ENCODE measurements around the gene AMIGO1.

The AMIGO1 gene, protein sequence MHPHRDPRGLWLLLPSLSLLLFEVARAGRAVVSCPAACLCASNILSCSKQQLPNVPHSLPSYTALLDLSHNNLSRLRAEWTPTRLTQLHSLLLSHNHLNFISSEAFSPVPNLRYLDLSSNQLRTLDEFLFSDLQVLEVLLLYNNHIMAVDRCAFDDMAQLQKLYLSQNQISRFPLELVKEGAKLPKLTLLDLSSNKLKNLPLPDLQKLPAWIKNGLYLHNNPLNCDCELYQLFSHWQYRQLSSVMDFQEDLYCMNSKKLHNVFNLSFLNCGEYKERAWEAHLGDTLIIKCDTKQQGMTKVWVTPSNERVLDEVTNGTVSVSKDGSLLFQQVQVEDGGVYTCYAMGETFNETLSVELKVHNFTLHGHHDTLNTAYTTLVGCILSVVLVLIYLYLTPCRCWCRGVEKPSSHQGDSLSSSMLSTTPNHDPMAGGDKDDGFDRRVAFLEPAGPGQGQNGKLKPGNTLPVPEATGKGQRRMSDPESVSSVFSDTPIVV

DNA sequence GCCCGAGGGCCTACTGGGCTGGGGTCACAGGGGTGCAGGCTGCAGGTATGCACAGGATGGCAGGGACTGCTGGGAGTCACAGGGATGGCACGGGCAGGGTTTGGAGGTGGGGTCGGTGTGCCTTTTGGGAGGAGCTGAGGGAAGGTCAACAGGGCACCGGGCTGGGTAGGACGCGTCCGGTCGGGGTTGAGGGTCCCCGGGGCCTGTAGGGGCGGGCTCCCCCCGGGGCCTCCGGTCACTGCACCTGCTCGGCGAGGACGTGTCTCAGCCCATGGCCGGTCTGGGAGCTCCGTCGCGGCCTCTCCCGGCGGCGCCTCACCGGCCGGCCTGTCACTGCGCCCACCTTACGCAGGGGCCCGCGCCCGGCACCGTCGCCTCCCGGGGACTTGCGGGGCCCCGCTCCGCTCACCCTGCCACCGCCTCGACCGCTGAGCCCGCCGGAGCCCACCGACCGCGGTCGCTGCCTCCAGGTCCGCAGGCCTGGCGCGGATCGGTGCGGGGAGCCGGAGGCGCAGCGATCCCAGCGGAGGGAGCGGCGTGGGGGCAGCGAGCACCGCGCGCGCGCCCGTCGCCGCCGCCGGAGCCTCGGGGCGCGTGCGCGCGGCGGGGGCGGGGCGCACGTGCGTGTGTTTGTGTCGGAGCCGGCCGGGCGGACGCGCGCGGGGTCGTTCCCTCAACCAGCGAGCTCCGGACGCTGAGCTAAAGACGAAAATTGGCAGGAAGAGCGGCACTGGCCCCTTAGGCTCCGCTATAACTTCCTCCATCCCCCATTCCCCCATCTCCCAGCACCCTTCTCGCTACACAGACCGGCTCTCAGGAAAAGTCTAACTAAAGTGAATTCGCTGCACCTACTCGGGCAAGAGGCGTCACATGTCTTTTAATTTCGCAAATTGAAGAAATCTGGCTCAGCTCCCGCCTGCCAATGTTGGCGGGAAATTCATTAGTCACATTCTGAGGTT, at the start of gene AMIGO1:
TSS of gene AMIGO1 (minus strand) at position 552 of the 959 bp plus-strand sequence. CDS start 815 bp downstream, outside the sequence.
- DNase-seq, result peak; percentile 68 to 78

GRCh38 chr1:109557520-109557919, 48.0 kb upstream of the AMIGO1 start:
- no peak for DNase-seq

DNA sequence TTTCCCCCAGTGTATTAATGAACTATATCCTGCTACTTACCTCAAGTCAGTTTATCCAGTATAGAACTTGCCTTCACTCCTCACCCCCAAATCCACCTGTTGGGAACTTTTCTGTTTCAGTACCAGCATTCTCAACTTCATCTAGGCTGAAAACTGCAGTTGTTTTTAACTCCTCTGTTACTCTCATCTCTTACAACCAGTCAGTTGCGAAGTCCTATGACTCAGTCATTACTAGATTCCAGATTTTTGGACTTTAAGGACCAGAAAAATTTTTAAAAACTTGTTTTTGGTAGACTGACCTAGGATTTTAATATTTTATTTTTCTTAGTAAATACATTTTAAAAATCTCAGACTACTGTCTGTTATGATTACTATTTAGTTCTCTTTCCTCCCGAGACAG, 47.0 kb upstream of the AMIGO1 start:
- no peak for DNase-seq

DNA sequence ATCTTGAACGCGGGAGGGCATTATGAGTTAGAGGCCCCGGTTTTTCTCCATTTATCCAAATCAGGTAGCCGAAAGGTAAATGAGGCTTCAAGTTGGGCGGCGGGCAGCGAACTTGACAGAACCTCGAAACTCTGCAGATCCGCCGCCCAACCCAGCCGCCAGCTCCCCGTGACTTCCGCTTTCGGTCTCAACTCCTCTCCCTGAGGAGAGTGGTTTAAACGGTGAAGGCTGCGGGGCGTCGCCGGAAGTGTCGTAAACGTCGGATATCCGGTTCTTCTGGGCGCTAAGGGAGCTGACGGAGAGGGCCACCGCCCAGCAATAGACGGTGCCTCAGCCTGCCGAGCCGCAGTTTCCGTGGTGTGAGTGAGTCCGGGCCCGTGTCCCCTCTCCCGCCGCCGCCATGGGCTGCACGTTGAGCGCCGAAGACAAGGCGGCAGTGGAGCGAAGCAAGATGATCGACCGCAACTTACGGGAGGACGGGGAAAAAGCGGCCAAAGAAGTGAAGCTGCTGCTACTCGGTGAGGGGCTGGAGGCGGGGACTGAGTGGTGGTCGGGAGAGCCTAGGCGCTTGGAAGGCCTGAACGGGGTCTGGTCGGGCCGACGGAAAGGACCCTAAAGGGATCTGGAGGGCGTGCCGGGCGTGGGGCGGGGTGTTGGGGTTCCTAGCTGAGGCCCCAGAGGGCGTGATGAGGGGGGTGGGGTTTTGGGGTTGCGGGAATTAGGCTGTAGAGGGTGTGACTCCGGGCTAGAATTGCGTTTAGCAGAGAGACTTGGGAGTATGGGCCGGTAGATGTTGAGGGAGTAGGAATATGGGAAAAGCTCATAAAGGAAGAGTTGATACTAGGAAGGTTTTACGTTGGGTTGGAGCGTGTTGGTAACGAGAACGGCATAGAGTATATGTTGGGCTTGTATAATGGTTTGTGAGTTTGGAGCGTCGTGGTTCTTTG, 39.1 kb upstream of the AMIGO1 start, which contains the start of gene GNAI3:
TSS of gene GNAI3 (plus strand) at position 295 of the 947 bp plus-strand sequence. CDS start at position 401, 106 bp downstream.
- peak; percentile 96 for DNase-seq

GRCh38 chr1:109547463-109548320, 38.2 kb upstream of the AMIGO1 start:
- DNase-seq, result no peak

DNA sequence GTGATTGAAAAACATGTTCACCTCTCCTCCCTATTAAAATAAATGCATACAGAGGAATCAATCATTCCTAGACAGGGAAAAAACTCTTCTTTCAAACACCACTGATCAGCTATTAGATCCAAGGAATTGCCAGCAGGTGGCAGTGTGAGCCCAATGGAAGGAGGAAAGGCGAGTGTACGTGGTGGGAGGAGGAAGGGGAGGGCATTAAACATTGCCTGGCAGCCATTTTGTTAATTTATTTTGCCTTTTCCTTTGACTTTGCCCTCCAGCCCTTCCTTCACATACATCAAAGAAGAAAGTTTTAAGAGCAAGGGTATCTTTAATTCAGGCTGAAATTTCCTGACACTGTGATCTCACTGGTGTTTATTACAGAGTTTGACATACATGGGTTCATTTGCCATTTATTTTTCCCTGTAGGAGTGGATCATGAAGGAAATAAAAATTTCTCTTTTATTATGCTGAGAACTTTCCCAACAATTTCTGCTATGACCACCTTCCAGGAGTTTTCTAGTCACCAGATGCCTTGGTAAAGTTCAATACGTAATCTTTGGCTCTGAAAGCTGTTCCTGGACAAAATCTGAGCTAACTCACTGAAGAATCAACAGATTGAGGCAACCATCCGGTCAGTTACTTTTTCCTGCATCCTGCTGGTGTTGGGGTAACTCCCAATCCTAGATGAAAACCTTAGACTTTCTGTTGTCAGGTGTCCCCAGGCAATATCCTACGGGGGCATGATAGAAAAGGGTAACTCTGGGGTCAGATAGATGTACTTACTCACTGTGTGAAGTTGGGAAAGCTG, 37.0 kb upstream of the AMIGO1 start:
- peak; percentile 90 to 93 for DNase-seq

DNA sequence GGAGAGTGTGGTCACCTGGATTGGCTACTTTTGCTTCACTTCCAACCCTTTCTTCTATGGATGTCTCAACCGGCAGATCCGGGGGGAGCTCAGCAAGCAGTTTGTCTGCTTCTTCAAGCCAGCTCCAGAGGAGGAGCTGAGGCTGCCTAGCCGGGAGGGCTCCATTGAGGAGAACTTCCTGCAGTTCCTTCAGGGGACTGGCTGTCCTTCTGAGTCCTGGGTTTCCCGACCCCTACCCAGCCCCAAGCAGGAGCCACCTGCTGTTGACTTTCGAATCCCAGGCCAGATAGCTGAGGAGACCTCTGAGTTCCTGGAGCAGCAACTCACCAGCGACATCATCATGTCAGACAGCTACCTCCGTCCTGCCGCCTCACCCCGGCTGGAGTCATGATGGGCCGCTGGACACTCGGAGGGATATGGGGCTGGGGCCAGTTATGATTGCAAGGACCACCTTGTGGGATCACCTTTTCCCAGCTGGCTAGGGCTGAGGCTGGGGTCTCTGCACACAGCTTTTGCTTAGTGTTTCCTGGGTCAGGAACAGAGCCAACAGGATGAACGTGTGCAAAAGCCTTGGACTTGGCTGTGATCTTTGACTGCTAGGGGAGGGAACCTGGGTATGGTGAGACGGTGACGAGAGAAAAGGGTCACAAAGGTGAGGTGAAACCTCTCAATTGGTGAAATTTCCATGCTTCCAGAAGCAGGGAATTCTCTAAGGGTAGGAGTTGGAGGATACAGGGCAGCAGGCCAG, 34.6 kb upstream of the AMIGO1 start:
- DNase-seq, result peak in 1 of 2 experiments; percentile 13

DNA sequence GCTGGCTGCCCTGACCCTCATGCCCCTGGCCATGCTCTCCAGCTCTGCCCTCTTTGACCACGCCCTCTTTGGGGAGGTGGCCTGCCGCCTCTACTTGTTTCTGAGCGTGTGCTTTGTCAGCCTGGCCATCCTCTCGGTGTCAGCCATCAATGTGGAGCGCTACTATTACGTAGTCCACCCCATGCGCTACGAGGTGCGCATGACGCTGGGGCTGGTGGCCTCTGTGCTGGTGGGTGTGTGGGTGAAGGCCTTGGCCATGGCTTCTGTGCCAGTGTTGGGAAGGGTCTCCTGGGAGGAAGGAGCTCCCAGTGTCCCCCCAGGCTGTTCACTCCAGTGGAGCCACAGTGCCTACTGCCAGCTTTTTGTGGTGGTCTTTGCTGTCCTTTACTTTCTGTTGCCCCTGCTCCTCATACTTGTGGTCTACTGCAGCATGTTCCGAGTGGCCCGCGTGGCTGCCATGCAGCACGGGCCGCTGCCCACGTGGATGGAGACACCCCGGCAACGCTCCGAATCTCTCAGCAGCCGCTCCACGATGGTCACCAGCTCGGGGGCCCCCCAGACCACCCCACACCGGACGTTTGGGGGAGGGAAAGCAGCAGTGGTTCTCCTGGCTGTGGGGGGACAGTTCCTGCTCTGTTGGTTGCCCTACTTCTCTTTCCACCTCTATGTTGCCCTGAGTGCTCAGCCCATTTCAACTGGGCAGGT, 33.9 kb upstream of the AMIGO1 start:
- DNase-seq, result no peak

- no peak for DNase-seq
These were observed 33.1 kb upstream of the AMIGO1 start for GRCh38 chr1:109542657-109543056.

DNA sequence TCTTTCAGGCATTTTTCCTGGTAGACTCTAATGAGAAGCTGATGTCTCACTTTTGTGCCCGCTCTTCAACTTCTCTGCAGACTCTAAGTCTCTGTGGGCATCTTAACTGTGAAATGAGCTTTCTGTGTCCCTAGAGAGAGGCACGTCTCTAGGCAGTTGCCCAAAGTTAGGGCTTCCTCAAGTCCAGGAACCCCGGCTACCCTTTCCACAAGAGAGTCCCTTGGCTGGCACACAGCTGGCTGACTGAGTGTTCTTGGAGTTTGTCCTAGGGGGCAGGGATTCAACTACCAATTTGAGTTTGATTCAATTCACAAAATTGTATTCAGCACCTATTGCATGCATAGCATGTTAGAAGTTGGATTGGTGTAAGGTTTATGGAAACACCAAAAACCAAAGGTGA, 31.6 kb upstream of the AMIGO1 start:
- DNase-seq, result no peak

- no peak for DNase-seq
These were observed 30.1 kb upstream of the AMIGO1 start, which contains the start of gene GPR61 for GRCh38 chr1:109539676-109540075. Gene GPR61 (plus strand): TSS chr1:109539872. CDS start chr1:109543023, 3,151 bp downstream.

- DNase-seq, result no peak
These were observed 29.5 kb upstream of the AMIGO1 start for GRCh38 chr1:109538827-109539555.

GRCh38 chr1:109537450-109538178, 28.1 kb upstream of the AMIGO1 start:
- DNase-seq, result peak in 1 of 2 experiments; percentile 10

- DNase-seq, result no peak
These were observed 26.5 kb upstream of the AMIGO1 start for GRCh38 chr1:109535971-109536491.

GRCh38 chr1:109535481-109535880, 26.0 kb upstream of the AMIGO1 start:
- peak in 1 of 2 experiments; percentile 12 for DNase-seq

DNA sequence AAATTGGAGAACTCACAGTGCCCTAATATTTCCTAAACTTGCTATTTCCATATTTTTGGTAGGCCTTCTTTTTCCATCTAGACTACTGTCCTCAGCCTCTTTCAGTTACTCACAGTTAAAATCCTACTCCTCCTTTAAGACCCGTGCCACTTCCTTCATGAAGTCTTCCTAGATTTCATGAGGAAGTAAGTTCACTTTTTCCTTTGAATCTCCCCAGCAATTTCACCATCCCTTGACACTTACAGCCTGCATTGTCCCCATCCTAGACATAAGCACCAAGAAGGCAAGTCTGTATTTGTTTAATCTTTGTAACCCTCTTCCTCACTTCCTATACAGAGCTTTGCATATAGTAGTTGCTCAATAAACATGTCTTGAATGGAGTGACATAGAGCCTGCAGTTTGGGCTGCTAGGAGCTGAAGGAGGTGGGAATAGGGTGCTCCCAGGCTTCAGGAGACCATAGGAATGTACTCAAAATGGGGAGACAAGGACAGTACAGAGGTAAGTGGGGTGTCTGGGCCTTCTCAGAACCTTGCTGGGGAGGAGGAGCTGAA, 24.9 kb upstream of the AMIGO1 start:
- peak in 1 of 2 experiments; percentile 12 for DNase-seq

Measured in activated T-cell treated with anti-CD3 and anti-CD28 coated beads, Interleukin-2, amount 50 U/mL, for 48 hours (primary cell).